CD1c-positive myeloid dendritic cell (primary cell): ENCODE measurements around the gene VAX1.
"Not testable (repeated sequence)": the region's sequence is repeated elsewhere in the genome, so short reads cannot be mapped to it uniquely, and the experiment has no call there.

Source experiments
- DNase-seq: peaks from one replicate; pipeline ENCODE4 v3.0.0-alpha.2; 2016; ENCODE audit errors: extremely low spot score

Gene VAX1

GRCh38 chr10:117137911-117138642 lies at the start of gene VAX1:
VAX1 (minus strand) TSS chr10:117138270; CDS start chr10:117138056, 214 bp downstream.
- DNase-seq, result no peak

- no peak for DNase-seq
Observed at GRCh38 chr10:117186832-117187615, 49.0 kb upstream of the VAX1 start.

GRCh38 chr10:117185817-117186216 lies 47.7 kb upstream of the VAX1 start:
- DNase-seq, result not testable (repeated sequence)

- no peak for DNase-seq
Observed at GRCh38 chr10:117184821-117185220, 46.8 kb upstream of the VAX1 start.

- no peak for DNase-seq
Observed at GRCh38 chr10:117184296-117184695, 46.2 kb upstream of the VAX1 start.

- no peak for DNase-seq
Observed at GRCh38 chr10:117178190-117178589, 40.1 kb upstream of the VAX1 start.

GRCh38 chr10:117175901-117176534 lies 37.9 kb upstream of the VAX1 start:
- DNase-seq, result peak; percentile 83

- no peak for DNase-seq
Observed at GRCh38 chr10:117175215-117175900, 37.3 kb upstream of the VAX1 start.

GRCh38 chr10:117174439-117175214 lies 36.6 kb upstream of the VAX1 start:
- DNase-seq, result peak; percentile 94

- no peak for DNase-seq
Observed at GRCh38 chr10:117170244-117170643, 32.2 kb upstream of the VAX1 start.

GRCh38 chr10:117169480-117169879 lies 31.4 kb upstream of the VAX1 start:
- DNase-seq, result peak; percentile 33

- DNase-seq, result no peak
Observed at GRCh38 chr10:117168729-117169128, 30.7 kb upstream of the VAX1 start.

- peak; percentile 78 for DNase-seq
Observed at GRCh38 chr10:117167789-117168674, 30.0 kb upstream of the VAX1 start.

- no peak for DNase-seq
Observed at GRCh38 chr10:117167346-117167788, 29.3 kb upstream of the VAX1 start.

GRCh38 chr10:117166418-117167345 lies 28.6 kb upstream of the VAX1 start:
- no peak for DNase-seq

- peak; percentile 59 for DNase-seq
Observed at GRCh38 chr10:117165538-117166417, 27.7 kb upstream of the VAX1 start.

GRCh38 chr10:117164592-117165537 lies 26.8 kb upstream of the VAX1 start:
- no peak for DNase-seq
